Measurements from ENCODE around the gene GHITM.
"Not testable (repeated sequence)": the region's sequence is repeated elsewhere in the genome, so short reads cannot be mapped to it uniquely, and the experiment has no call there.

The GHITM gene

DNA sequence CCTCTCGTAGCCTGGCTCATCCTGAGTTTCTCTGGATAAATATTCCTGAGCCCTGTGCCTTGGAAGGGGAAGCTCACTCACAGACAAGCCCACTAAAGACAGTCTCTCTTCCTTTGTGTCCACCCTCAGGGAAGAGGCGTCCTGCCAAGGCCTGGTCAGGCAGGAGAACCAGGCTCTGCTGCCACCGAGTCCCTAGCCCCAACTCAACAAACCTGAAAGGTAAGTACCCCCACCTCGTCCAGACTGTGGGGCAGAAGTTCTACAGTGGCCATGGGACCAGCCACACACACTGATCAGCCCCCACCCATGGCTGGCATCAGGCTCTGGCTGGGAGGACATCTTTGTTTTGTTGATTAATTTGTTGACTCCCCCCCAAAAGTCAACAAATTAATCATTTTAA, 37.0 kb downstream of the GHITM start:
- no peak for DNase-seq

GRCh38 chr10:84176836-84177474, 37.6 kb downstream of the GHITM start:
- no peak for DNase-seq

DNA sequence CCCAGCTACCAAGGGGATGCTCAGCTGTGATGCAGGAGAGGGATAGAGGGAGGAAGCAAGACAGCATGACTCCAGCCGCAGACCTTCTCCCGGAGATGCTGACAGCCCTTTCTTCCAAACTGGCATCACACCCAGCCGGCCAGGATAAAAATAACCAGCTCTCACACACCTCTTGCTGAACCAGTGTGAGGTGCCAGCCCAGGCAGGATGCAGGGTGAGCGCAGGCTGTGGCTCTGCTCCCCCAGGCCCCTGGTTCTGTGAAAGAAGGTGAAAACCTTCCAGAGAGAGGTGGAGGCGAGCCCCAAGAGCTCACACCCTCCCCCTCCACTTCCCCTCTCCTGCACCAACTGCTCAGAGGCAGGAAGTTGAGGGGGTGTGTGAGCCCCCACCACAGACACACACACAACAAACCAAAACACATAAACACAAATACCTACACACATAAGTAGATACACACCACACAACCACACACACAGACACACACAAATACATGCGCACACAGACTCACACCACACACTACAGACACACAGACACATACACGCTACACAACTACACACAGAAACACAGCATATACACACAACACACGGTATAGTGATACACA, 38.3 kb downstream of the GHITM start:
- DNase-seq: no peak

- no peak for DNase-seq
These were observed 38.9 kb downstream of the GHITM start for GRCh38 chr10:84178160-84178609.

GRCh38 chr10:84179059-84179710, 39.9 kb downstream of the GHITM start:
- DNase-seq: peak; percentile 31

- not testable (repeated sequence) for DNase-seq
These were observed 41.1 kb downstream of the GHITM start for GRCh38 chr10:84180386-84180785.

DNA sequence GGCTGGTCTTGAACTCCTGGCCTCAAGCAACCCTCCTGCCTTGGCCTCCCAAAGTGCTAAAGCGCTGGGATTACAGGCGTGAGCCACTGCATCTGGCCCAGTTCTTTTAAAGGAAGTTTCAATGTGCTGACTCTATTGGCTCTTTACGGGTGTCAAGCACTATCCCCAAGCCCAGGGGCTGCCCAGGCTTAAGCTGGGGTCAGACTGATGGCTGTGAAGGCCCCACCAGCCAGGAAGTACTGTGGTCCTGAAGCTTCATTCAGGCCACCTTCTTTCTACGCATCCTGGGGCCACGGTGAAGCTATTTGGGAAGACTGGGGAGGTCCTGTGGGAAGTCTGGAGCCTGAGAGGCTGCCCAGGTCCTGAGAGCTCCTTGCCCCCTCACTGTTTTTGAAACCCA, 42.3 kb downstream of the GHITM start:
- no peak for DNase-seq

- no peak for DNase-seq
These were observed 45.2 kb downstream of the GHITM start for GRCh38 chr10:84184517-84184916.

DNA sequence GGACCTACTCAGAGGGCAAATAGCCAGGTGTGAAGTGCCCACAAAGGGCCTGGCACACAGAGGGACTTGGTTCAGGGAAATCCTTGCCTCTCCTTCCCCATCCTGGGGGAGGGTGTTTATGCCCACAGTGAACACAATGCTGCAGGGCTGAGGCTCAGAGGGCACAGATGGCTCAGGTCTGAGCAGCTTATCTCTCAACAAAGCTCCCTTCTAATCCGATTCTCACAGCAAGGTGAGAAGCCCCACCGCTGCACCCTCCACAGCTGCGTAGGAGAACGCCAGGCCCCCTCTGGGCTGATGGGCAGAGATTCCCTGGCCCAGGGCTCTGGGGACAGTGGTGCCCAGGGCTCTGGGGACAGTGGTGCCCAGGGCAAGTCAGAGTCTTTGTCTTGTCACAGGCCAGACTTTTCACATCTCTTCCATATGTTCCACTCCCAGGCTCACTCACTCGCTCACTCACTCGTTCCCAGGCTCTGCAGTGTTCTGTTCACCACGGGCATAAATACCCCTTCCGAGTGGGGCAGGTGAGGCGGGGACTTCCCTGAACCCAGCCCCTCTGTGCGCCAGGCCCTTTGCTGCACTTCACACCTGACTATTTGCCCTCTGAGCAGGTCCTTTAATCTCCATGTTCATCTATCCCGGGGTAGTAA, 46.3 kb downstream of the GHITM start:
- DNase-seq: no peak

GRCh38 chr10:84188815-84189214, 49.5 kb downstream of the GHITM start:
- DNase-seq: no peak

GRCh38 chr10:84190621-84191020, 51.3 kb downstream of the GHITM start:
- no peak for DNase-seq

DNA sequence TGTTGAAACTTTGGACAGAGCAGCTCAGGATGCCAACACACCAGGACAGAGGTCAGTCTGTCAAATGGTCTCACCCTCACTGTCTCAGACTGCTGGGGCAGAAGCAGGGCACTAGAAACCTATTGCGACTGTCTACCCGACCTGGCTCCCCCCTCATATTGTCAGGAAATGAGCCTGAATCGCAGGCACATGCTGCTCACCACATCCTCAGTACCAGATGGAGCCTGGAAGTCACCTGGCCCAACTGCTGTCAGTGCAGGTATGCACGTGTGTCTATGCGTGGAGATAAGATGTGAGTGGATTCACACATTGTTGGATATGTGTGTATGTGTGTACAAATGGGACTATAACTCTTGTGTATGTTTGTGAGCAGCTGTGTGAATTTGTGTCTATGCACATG, 51.8 kb downstream of the GHITM start:
- no peak for DNase-seq

DNA sequence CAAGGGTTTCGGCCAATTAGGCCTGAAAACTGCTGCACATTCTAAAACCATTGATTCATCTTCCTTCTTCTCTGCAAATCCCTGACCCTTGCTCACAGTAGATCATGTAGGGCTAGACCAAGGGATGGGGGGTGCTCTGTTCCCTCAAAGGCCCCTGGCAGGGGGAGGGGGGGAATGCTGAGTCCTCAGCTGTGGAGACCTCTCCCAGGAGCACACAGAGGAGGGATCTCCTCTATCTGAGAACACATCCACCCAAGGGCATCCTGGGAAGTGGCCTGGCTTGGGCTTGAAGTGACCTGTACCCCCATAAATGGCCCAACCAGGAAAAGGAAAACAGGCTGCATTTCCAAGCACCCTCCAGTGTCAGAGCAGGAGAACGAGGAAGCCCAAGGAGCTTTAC, 54.0 kb downstream of the GHITM start:
- DNase-seq: no peak

DNA sequence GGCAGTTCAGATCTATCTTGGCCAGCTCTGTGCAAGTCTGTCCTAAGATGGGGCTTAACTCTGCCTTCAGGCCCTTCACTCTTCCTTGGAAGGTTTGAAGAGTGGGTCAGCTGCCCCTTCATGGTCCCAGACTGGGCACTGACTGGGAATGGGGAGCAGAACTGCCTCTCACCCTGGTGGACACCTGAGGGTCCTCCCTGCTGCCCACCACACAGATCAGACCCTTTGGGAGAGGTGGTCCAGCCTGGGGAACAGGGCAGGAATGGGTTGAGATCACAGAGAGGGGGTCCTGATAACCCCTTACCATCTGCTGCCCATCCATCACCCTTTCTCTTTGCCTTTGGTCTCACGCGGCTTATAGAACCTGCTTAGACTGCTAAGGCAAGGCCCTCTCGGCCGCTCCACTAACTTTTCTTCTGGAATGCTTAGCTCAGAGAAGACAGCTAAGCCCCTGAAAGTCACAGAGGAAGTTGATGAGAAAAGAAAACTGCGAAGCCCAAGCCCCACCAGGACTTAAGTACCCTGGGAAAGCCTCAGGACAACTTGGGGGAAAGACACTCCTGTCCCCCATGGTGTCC, 54.6 kb downstream of the GHITM start:
- no peak for DNase-seq

GRCh38 chr10:84194424-84195043, 55.2 kb downstream of the GHITM start, which contains the start of gene CDHR1:
Gene CDHR1, plus strand, starts transcription at chr10:84194537. Its CDS starts 224 bp downstream, at chr10:84194761.
- peak; percentile 34 for DNase-seq

- DNase-seq: no peak
These were observed 55.9 kb downstream of the GHITM start for GRCh38 chr10:84195044-84195830.

GRCh38 chr10:84196083-84196482, 56.8 kb downstream of the GHITM start:
- DNase-seq: no peak

- no peak for DNase-seq
These were observed 57.6 kb downstream of the GHITM start for GRCh38 chr10:84196941-84197340.

GRCh38 chr10:84197643-84198042, 58.3 kb downstream of the GHITM start:
- DNase-seq: no peak

DNA sequence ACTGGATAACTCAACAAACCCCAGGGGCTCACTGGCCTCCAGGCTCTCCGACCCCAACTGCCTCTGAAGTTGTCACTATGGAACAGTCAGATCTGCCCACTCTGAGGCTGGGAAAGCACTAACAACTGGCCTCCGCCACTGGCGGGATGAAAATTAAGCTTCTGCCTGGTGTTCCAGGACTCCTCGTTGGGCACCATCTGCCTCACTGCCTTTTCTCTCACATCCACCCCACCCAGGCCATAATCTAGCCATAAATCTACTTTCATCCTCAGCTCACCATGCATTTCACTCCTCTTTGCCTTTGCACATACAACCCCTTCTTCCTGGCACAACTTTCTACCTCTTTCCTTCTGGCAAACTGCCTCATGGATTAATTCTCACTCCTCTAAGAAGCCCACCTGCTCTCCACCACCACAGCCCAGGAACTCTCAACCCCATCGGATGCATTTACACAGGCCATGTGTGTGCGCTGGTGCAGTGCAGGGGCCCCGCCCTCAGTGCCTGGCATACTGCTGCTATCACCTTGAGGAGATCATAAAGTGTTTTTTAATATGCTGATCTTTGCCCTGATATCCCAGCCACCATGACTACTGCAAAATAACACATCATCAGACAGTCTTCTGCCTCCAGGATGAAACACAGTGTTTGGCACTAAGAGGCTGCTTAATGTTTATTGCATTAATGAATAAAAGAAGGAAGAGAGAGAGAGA, 59.1 kb downstream of the GHITM start:
- DNase-seq: no peak

Data from right kidney (tissue), 1 donor.